NCI-H510A (cell line): ENCODE data around the gene GDNF.
"Not testable (repeated sequence)": the region's sequence is repeated elsewhere in the genome, so short reads cannot be mapped to it uniquely, and the experiment has no call there.

Experiments
- DNase-seq: peaks from one replicate; lab custom pipeline; 2025; lab: John Stamatoyannopoulos, UW

GDNF gene

GRCh38 chr5:37816331-37816730, 23.5 kb downstream of the GDNF start:
- no peak for DNase-seq

GRCh38 chr5:37815913-37816312, 23.9 kb downstream of the GDNF start:
- no peak for DNase-seq

DNA sequence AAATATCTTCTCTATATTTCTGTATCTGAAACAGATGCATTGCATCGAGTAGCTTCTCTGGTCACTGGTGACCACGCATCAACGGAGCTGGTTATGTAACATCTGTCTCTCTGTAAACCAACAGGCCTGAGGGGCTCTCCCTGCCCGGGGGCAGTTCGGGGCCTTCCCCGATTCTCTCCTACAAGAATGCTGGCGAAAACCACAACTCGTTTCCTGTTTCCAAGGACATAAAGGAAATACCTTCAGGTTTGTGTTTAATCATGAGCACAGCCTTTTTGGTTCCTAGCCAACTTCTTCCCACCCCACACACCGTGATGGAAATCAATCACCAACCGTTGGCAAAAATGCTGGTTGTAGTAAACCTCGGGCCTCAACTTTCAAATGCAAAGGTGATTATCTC, 25.1 kb downstream of the GDNF start:
- no peak for DNase-seq

GRCh38 chr5:37812365-37812764, 27.5 kb downstream of the GDNF start:
- no peak for DNase-seq

DNA sequence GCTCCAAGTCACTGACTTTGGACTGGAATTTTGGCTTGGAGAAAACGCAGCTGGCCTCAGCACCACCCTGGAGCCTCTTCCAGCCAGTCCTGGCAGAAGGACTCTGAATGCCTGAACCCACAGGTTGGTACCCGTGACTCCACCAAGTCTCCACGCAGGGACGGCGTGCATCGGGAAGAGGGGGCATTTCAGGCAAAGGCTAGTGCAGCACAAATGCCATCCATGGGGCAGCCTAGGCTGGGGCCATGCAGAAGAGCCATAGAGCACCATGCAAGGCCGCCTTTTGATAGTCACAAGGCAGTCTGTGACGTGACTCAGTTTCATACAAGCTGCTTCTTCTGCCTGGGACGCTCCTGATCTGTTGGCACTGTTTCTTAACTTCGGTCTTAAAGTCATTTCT, 28.0 kb downstream of the GDNF start:
- DNase-seq, result no peak

- DNase-seq, result no peak
Measured at GRCh38 chr5:37810311-37810710, 29.5 kb downstream of the GDNF start.

DNA sequence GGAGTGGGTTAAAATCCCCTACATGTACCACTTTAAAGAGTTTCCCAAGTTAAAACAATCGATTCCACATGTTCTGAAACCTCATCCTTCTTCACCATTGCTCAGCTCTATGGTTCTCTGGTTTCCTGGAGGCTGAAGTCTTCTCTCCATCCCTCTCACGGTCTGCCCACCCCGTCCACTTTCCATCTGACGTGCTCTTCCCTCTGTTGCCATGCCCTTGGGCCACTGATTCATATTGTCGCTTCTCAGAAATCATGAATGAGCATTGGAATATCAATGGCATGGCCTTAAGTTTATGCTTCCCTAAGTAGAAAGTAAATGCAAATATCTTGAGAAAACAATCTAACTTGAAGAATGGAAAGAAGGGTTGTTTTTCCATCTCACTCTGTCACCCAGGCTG, 30.9 kb downstream of the GDNF start:
- DNase-seq, result no peak

GRCh38 chr5:37807621-37808301, 32.1 kb downstream of the GDNF start:
- no peak for DNase-seq

- no peak for DNase-seq
Measured at GRCh38 chr5:37807015-37807414, 32.8 kb downstream of the GDNF start.

- DNase-seq, result no peak
Measured at GRCh38 chr5:37806476-37806875, 33.4 kb downstream of the GDNF start.

DNA sequence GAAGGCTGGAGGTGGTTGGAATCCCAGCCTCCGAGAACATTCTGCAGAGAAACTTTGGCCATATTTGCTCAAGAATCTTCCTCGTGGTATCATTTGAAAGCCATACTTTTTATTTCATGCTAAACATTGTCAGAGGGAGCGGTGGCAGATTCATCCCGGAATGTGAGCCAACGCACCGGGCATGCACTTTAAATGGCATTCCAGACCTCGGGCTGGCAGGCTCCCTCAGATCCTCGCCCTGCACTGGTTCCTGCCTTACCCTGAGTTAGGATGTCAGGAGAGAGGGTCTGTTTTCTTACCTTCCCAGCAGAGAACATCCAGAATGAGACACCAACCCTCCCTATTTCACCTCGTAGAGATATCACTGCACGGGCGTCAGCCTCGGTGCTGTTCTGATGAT, 33.8 kb downstream of the GDNF start:
- no peak for DNase-seq

- DNase-seq, result no peak
Measured at GRCh38 chr5:37804401-37804800, 35.4 kb downstream of the GDNF start.

- DNase-seq, result no peak
Measured at GRCh38 chr5:37803487-37803886, 36.4 kb downstream of the GDNF start.

DNA sequence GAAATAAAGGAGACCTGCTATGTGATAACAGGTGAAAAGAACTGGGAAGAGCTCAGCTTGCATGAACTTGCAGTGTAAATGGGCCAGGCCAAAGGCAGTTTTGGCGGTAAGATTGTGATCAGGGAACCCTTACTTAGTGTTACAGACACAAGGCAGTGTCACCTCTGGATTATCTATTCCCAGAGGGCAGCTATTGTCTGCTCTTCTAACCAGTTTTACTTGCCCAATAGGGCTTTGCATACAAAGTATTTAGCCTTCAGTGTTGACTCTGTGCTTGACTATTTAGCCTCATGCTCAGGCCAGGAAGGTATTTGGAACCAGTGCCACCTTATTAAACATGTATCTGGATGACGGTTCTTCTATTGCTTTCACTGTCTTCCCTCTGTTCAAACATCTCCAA, 38.3 kb downstream of the GDNF start:
- DNase-seq, result no peak

DNA sequence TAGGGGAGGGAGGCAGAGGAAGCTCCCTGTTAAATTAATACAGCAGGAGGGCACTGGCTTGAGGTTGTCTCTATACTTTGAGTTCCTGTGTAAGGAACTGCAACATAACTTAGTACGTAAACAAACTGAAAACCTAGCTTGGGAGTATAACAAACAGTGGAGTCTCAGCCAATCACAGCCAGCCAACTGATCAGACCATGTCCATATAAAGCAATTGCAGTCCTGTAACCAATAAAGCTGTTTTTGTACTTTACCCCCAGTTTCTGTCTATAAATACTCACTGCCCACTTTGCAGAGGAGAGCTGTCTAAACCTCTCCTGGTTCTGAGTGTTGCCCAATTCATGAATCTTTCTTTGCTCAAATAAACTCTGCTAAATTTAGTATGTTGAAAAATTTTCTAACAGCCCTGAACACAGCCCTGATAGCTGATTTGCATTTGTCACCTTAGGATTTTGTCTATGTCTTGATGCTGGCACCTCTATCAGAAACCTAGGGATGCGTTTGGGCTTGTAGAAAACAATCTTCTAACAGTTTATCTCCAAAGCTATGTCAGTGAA, 39.9 kb downstream of the GDNF start:
- no peak for DNase-seq

- not testable (repeated sequence) for DNase-seq
Measured at GRCh38 chr5:37796435-37796834, 43.4 kb downstream of the GDNF start.

DNA sequence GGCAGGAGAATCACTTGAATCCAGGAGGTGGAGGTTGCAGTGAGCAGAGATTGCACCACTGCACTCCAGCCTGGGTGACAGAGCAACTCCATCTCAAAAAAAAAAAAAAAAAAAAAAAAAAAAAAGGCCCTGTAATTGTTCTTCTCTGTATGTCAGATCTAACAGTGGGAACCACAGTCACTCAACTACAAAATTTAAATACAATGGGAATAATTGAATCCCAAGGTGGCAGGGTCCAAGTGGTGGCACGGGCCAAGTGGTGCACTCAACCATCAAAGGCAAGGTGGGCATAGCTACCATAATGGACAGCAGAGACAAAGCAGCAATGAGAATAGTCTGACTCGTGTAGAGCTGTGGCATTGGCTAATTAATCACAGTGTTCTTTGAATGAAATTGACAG, 44.5 kb downstream of the GDNF start:
- not testable (repeated sequence) for DNase-seq

DNA sequence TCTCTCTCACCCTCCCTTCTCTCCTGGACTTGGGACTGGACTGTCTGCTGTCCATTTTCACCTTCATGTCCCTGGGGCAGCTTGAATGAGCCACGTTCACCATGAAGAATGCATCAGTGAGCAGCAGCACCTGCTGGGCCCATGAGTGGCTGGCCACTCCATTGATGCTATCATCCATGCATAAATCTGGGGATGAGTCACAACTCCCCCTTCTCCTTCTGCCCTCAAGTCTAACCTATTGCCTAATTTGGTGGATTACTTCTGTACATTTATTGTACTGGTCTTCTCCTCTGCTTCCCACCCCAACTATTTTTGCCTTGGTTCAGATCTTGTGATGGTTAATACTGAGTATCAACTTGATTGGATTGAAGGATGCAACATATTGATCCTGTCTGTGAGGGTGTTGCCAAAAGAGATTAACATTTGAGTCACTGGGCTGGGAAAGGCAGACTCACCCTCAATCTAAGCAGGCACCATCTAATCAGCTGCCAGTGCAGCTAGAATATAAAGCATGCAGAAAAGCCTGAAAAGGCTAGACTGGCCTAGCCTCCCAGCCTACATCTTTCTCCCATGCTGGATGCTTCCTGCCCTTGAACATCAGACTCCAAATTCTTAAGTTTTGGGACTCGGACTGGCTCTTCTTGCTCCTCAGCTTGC, 46.7 kb downstream of the GDNF start:
- no peak for DNase-seq

- DNase-seq, result no peak
Measured at GRCh38 chr5:37791321-37791720, 48.5 kb downstream of the GDNF start.

DNA sequence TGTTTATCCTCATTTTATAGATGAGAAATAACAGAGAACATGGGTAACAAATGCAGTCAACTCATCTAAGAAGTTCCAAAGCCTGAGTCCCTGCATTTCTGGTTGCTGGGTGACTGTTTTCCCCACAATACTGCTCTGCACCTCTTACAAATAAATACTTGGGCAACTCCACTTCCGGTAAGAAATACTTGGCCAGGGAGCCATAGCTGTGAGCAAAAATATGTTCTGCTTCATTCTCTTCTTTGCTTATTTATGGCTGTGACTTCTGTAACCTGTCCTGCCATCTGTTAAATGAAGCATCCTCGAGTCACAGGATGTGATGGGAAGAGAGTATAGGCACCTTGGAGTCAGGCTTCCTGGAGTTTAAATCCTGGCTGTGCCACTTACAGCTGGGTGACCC, 49.9 kb downstream of the GDNF start:
- no peak for DNase-seq

DNA sequence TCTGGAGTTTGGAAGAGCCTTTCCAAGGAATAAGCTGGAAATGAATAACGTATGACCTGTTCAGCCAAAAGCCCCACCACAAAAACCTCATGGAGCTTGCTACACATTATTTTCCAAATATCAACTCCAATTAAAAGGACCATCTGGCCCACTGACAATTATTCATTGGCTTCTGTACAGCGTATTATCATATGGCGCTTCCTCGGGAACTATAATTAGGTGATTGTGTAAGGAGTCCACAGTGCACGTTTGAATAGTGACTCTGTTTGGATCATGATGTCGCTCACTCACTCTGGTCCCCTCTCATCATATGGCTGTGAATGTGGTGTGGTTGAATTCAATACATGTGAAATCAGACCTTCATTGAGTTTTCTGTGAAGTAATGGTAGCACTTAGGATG, 52.1 kb downstream of the GDNF start:
- no peak for DNase-seq

DNA sequence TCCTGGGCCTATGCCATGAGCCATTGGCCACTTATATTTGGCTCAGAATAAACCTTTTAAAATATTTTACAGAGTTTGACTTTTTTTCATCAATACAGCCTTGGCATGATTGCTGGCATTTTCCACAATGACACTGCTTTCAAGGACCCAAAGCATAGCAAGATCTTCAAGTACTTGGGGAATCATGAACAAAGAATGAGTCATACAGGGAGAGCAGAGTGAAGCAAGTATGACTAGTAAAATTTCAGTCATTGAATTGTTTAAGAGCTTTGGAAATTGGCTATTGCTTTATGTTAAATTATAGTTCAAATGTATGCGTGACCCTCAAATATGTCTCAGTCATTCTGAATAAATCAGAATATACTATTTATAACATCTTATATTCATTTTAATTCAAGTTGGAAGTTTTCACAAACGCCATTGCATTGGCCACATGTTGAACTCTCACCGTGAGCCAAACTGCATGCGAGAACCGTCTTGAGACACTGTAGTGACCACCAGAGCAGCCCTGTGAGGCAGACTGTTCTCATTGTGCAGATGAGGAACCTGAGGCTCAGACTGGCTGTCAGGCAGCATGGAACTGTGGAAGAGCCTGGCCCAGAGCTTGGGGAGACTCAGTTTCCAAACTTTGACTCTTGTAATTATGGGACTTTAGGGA, 52.9 kb downstream of the GDNF start:
- no peak for DNase-seq

DNA sequence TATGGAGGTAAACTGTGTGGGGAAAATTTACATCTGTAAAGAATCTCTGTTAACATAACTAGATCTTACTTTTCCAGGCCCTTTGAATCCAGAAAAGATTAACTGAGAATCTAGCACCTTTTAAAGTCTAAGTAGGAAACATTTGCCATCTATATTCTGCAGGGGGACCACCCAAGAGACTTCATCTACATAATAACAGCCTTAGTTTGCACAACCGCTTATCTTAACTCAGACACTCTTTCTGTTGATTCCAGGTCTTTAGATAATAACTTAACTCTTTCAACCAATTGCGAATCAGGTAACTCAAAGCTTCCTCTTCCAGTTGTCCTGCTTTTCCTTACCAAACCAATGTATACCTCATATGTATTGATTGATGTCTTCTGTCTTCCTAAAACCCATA, 53.4 kb downstream of the GDNF start:
- DNase-seq, result no peak
